OCI-LY3 (cell line): Measurements from ENCODE around the gene LPAR3.

ENCODE experiments used
- EZH2phosphoT487 ChIP-seq: fragments of 200-600 bp; shearing (Covaris generic); IDR thresholded peaks from 2 replicates; pipeline ENCODE4 v1.6.1; 2018; ENCODE audit warnings: antibody characterized with exemption, mixed run types, low read depth
- TF ChIP-seq, protein P1 (sequence below): fragments of 200-600, 300-600 bp; sonication (generic); IDR thresholded peaks from 2 replicates; pipeline ENCODE4 v1.5.1; 2014; ENCODE audit warnings: antibody characterized with exemption, low read length, low read depth

DNA sequence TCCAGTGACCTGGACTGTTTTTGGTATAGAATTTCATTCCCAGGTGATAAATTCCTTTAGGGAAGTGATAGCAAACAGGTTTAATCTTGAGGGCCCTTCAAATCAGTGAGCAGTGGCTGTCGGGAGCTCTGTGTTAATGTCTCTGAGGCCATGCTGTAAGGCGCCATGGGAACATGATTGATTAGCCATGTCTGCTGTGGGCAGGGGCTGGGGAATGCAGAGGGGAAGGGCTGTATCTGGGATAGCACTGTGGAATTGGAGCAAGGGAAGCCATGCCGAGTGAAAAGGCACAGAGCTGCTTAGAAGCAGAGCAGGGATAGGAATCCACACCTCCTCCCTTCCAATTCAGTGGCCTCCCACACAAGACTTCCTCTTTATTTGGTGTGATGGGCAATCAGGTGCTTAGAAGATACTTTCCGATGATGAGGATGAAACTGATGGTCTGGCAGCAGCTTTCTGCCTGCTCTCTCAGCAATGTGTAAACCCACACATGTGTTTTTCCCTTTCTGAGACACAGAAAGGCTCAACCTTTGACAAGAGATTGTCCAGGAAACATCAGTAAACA is 119.0 kb downstream of the LPAR3 start:
- TF ChIP-seq, protein P1, sequence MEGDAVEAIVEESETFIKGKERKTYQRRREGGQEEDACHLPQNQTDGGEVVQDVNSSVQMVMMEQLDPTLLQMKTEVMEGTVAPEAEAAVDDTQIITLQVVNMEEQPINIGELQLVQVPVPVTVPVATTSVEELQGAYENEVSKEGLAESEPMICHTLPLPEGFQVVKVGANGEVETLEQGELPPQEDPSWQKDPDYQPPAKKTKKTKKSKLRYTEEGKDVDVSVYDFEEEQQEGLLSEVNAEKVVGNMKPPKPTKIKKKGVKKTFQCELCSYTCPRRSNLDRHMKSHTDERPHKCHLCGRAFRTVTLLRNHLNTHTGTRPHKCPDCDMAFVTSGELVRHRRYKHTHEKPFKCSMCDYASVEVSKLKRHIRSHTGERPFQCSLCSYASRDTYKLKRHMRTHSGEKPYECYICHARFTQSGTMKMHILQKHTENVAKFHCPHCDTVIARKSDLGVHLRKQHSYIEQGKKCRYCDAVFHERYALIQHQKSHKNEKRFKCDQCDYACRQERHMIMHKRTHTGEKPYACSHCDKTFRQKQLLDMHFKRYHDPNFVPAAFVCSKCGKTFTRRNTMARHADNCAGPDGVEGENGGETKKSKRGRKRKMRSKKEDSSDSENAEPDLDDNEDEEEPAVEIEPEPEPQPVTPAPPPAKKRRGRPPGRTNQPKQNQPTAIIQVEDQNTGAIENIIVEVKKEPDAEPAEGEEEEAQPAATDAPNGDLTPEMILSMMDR, result no peak
- TF ChIP-seq EZH2phosphoT487, result no peak
